ENCODE data around the gene GPER1. TPM values are rescaled to one million over a fixed set of nuclear protein-coding genes. Genes with fewer than 3 reads are reported as not detected.

The GPER1 gene
- total RNA-seq, 1 experiment from 2014 or later: 2.9 TPM

DNA sequence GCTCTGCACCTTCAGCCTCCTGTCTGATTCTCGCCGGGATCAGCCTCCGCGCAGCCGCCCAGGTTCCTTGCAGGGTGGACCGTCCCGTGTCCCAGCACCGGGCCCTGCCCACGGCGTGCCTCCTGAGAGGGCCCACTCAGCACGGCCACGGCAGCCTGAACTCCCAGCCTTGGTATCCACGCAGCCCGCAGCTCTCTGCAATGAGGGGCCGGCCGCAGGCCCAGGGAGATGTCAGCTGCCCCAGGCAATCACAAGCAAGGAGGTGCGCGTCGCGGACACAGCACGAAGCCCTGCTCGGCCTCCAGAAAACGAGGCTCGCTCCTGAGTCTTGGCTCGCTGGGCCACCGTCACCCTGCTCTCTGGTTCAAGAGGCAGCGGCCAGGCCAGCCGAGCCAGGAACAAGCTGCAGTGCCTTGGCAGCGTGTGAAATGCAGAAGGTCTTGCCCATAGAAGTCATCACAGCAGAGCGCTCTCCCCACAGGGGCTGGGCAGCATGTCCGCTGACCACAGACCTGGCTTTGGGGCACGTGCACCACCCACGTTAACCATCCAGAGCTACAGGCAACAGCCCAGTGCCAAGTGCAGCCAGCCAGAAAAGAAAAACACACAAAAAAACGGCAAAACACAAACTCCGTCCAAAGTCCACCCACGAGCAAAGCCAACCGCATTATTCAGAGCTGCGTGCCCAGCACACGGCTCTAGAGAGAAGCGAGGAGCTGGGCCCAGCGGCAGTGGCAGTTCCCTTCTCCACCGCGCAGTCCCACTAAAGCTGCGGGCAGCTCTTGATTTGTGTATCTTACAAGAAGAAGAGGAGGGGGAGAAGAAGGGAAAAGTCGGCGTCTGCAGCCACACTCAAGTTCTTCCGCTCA, 13.9 kb downstream of the GPER1 start:
- POLR2A ChIA-PET: no interaction called here
- ATAC-seq: no peak

DNA sequence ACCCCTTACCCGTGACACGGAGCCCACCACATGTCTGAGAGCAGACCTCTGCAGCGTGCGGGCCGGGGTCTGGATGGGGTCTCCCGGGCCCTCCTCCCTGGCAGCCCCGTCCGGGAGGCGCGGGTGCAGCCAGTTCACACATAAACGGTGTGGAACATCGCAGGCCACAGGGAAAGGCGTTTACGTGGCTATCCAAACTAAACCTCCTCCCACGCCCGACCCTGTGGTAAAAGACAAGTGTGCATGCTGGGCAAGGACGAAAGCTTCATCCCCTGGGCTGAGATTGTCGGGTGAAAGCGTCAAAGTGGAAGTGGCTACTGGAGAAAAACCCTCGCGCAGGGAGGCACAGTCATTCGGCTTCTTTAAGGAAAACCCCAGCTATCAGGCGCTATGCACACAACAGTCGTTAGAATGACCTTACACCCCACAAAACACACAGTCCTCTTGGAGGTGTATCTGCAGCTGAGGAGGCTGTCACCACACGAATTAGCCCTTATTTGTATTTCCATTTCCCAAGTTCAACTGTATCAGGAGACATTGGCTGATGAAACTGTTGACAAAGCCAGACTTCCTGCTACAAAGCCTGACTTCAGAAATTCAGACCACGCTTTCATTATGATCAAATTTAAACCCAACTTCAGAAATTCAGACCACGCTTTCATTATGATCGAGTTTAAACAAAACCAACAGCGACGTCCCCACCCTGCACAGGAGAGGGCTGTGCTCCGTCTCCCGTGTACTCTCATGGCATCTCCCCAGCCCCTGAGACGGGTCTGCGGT, 15.3 kb downstream of the GPER1 start:
- H3K27me3 ChIP-seq (ENCODE audit: control insufficient read depth, insufficient read depth, low read length): no peaks in the 10 kb centered on the region
- TF ChIP-seq, protein P1, sequence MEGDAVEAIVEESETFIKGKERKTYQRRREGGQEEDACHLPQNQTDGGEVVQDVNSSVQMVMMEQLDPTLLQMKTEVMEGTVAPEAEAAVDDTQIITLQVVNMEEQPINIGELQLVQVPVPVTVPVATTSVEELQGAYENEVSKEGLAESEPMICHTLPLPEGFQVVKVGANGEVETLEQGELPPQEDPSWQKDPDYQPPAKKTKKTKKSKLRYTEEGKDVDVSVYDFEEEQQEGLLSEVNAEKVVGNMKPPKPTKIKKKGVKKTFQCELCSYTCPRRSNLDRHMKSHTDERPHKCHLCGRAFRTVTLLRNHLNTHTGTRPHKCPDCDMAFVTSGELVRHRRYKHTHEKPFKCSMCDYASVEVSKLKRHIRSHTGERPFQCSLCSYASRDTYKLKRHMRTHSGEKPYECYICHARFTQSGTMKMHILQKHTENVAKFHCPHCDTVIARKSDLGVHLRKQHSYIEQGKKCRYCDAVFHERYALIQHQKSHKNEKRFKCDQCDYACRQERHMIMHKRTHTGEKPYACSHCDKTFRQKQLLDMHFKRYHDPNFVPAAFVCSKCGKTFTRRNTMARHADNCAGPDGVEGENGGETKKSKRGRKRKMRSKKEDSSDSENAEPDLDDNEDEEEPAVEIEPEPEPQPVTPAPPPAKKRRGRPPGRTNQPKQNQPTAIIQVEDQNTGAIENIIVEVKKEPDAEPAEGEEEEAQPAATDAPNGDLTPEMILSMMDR (IDR thresholded peaks at IDR 0.05): no peak
- TF ChIP-seq, protein P2, sequence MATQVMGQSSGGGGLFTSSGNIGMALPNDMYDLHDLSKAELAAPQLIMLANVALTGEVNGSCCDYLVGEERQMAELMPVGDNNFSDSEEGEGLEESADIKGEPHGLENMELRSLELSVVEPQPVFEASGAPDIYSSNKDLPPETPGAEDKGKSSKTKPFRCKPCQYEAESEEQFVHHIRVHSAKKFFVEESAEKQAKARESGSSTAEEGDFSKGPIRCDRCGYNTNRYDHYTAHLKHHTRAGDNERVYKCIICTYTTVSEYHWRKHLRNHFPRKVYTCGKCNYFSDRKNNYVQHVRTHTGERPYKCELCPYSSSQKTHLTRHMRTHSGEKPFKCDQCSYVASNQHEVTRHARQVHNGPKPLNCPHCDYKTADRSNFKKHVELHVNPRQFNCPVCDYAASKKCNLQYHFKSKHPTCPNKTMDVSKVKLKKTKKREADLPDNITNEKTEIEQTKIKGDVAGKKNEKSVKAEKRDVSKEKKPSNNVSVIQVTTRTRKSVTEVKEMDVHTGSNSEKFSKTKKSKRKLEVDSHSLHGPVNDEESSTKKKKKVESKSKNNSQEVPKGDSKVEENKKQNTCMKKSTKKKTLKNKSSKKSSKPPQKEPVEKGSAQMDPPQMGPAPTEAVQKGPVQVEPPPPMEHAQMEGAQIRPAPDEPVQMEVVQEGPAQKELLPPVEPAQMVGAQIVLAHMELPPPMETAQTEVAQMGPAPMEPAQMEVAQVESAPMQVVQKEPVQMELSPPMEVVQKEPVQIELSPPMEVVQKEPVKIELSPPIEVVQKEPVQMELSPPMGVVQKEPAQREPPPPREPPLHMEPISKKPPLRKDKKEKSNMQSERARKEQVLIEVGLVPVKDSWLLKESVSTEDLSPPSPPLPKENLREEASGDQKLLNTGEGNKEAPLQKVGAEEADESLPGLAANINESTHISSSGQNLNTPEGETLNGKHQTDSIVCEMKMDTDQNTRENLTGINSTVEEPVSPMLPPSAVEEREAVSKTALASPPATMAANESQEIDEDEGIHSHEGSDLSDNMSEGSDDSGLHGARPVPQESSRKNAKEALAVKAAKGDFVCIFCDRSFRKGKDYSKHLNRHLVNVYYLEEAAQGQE (IDR thresholded peaks at IDR 0.05; ENCODE audit: insufficient read depth in 1 of 2, low read depth in 2 of 2, low read length in 1 of 2): no peak
- TF ChIP-seq POLR2AphosphoS5 (IDR thresholded peaks at IDR 0.05; ENCODE audit: low read depth, low read length): no peak
- no peak for TF ChIP-seq SIN3A (IDR thresholded peaks at IDR 0.05; ENCODE audit: borderline replicate concordance, insufficient read depth, low read depth, low read length)
- TF ChIP-seq TCF7L2 (IDR thresholded peaks at IDR 0.05; ENCODE audit: low read depth, low read length): no peak
- H3K4me1 ChIP-seq (ENCODE audit: control insufficient read depth, insufficient read depth, low read length): no peaks in the 10 kb centered on the region
- no TSS peak for BruUV-seq (replicated peaks)
- DNase-seq (ENCODE audit: low read depth, low spot score): no peak
- CTCF ChIA-PET: no interaction called here
- H3K9me3 ChIP-seq (ENCODE audit: control insufficient read depth, insufficient read depth, low read depth, low read length): no peaks in the 10 kb centered on the region
- intact Hi-C loops (cut with micrococcal nuclease; ENCODE audit: unreplicated experiment) (no loop called here), in situ Hi-C loops (cut with HindIII; ENCODE audit: low pct_unique_long_range_greater_than_20kb, low sequenced_read_pairs) (no loop called here)
- POLR2A ChIA-PET: no interaction called here
- no peak overlapping the region for H3K4me3 ChIP-seq (ENCODE audit: low read depth in 2 of 2, low read length in 2 of 2)
- H3K27ac ChIP-seq (ENCODE audit: low read length): no peak overlapping the region
- ATAC-seq: no peak
- H3K36me3 ChIP-seq (ENCODE audit: control insufficient read depth, insufficient read depth, low read length): no peaks in the 10 kb centered on the region

More for the DNA sequence above, 13.9 kb downstream of the GPER1 start:
- Histone ChIP-seq H3K27me3 (ENCODE audit: control insufficient read depth, insufficient read depth, low read length) (no peaks in the 10 kb centered on the region), H3K4me3 (ENCODE audit: low read depth in 2 of 2, low read length in 2 of 2) (no peak overlapping the region), H3K27ac (ENCODE audit: low read length) (no peak overlapping the region), H3K36me3 (ENCODE audit: control insufficient read depth, insufficient read depth, low read length) (no peaks in the 10 kb centered on the region), H3K4me1 (ENCODE audit: control insufficient read depth, insufficient read depth, low read length) (no peaks in the 10 kb centered on the region), H3K9me3 (ENCODE audit: control insufficient read depth, insufficient read depth, low read depth, low read length) (no peaks in the 10 kb centered on the region)
- no peak for DNase-seq (ENCODE audit: low read depth, low spot score)
- intact Hi-C loops (cut with micrococcal nuclease; ENCODE audit: unreplicated experiment) (no loop called here), in situ Hi-C loops (cut with HindIII; ENCODE audit: low pct_unique_long_range_greater_than_20kb, low sequenced_read_pairs) (no loop called here)
- no peak for TF ChIP-seq SIN3A (IDR thresholded peaks at IDR 0.05; ENCODE audit: borderline replicate concordance, insufficient read depth, low read depth, low read length)
- TF ChIP-seq, protein P2 (IDR thresholded peaks at IDR 0.05; ENCODE audit: insufficient read depth in 1 of 2, low read depth in 2 of 2, low read length in 1 of 2): no peak
- TF ChIP-seq, protein P1 (IDR thresholded peaks at IDR 0.05): no peak
- TF ChIP-seq TCF7L2 (IDR thresholded peaks at IDR 0.05; ENCODE audit: low read depth, low read length): no peak
- no peak for TF ChIP-seq POLR2AphosphoS5 (IDR thresholded peaks at IDR 0.05; ENCODE audit: low read depth, low read length)
- no TSS peak for BruUV-seq (replicated peaks)
- CTCF ChIA-PET: no interaction called here

All from Panc1 (cell line).